ENCODE measurements around the gene CHD3. TPM values are rescaled to one million over a fixed set of nuclear protein-coding genes. Genes with fewer than 3 reads are reported as not detected.

The CHD3 gene
- total RNA-seq, 2 experiments from 2014 or later = 125 to 129 TPM

- Mint-ChIP-seq H3K27ac (no peak overlapping the region), H3K36me3 (ENCODE audit: low read depth) (peaks cover 54% of the 10 kb centered on the region), H3K4me3 (no peak overlapping the region), H3K9me3 (ENCODE audit: insufficient read depth) (no peaks in the 10 kb centered on the region), H3K27me3 (ENCODE audit: low read depth) (no peaks in the 10 kb centered on the region), H3K4me1 (ENCODE audit: low read depth) (peaks cover 25% of the 10 kb centered on the region)
- ATAC-seq (no peak), DNase-seq (no peak)
- CTCF ChIA-PET = interaction anchor here (0.7 to 11.0 kb wide), 3 partner anchors 75 to 226 kb away, joined by 3 to 237 read pairs (median 3); no protein-coding TSS in a partner anchor
- POLR2A ChIA-PET = interaction anchor here (0.6 kb wide), 1 partner anchor 95 kb away, joined by 3 read pairs; no protein-coding TSS in a partner anchor
Measured at GRCh38 chr17:7910711-7911110, 22.1 kb downstream of the CHD3 start.

GRCh38 chr17:7911116-7911515, 22.5 kb downstream of the CHD3 start:
- CTCF ChIA-PET = interaction anchor here (1.5 to 11.0 kb wide), 5 partner anchors 11 to 77 kb away, joined by 3 to 237 read pairs (median 9); no protein-coding TSS in a partner anchor
- no peaks in the 10 kb centered on the region for H3K9me3 Mint-ChIP-seq (ENCODE audit: insufficient read depth)
- H3K4me3 Mint-ChIP-seq = no peak overlapping the region
- DNase-seq (no peak), ATAC-seq (no peak)
- H3K4me1 Mint-ChIP-seq (ENCODE audit: low read depth) = peaks cover 25% of the 10 kb centered on the region
- no peak overlapping the region for H3K27ac Mint-ChIP-seq
- POLR2A ChIA-PET = no interaction called here
- H3K36me3 Mint-ChIP-seq (ENCODE audit: low read depth) = peaks cover 52% of the 10 kb centered on the region
- no peaks in the 10 kb centered on the region for H3K27me3 Mint-ChIP-seq (ENCODE audit: low read depth)

GRCh38 chr17:7912927-7913524, 24.4 kb downstream of the CHD3 start:
- ATAC-seq (peak; percentile 24), DNase-seq (peak; percentile 71)
- Mint-ChIP-seq H3K4me1 (ENCODE audit: low read depth) (peaks cover 35% of the 10 kb centered on the region), H3K4me3 (no peak overlapping the region), H3K9me3 (ENCODE audit: insufficient read depth) (no peaks in the 10 kb centered on the region), H3K36me3 (ENCODE audit: low read depth) (peaks cover 40% of the 10 kb centered on the region), H3K27ac (peak overlapping the region; percentile 71), H3K27me3 (ENCODE audit: low read depth) (no peaks in the 10 kb centered on the region)
- CTCF ChIA-PET = interaction anchor here (0.6 to 11.0 kb wide), 23 partner anchors 9 to 147 kb away, joined by 3 to 237 read pairs (median 5); partner anchors contain the start of genes CNTROB and TRAPPC1
- POLR2A ChIA-PET = interaction anchor here (0.6 to 1.5 kb wide), 3 partner anchors 77 to 225 kb away, joined by 3 to 9 read pairs (median 5); partner anchors contain the start of gene TP53

DNA sequence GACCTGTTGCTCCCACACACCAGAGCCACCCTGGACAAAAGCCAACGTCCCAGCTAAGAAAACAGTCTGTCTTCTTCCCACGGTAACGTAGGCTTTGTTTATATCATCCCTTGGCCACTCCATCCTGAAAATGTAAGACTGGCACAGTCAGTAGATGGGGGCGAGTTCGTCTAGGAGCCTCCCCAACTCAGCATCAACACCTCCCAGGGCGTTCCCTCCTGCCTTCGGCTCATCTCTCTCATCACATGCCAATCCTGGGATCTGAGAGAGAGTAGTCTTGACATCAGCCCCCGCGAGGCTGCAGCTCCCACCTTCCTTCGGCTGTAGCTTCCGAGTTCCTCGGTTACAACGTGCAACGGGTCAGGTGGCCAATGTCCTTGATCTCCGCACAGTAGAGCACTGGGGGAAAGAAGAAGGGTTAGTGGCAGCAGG, 26.6 kb downstream of the CHD3 start:
- peak; percentile 57 for ATAC-seq
- Mint-ChIP-seq H3K27ac (peak overlapping the region; percentile 95), H3K4me1 (ENCODE audit: low read depth) (peaks cover 35% of the 10 kb centered on the region), H3K27me3 (ENCODE audit: low read depth) (no peaks in the 10 kb centered on the region), H3K36me3 (ENCODE audit: low read depth) (peaks cover 22% of the 10 kb centered on the region), H3K4me3 (peak overlapping the region; percentile 85), H3K9me3 (ENCODE audit: insufficient read depth) (no peaks in the 10 kb centered on the region)
- POLR2A ChIA-PET = interaction anchor here (1.3 to 6.0 kb wide), 5 partner anchors 12 to 70 kb away, joined by 3 to 44 read pairs (median 4); partner anchors contain the start of genes CNTROB and TRAPPC1
- CTCF ChIA-PET = interaction anchor here (0.7 to 11.0 kb wide), 13 partner anchors 11 to 164 kb away, joined by 3 to 237 read pairs (median 6); partner anchors contain the start of genes CNTROB, KCNAB3, NAA38 and TRAPPC1
- DNase-seq = no peak

GRCh38 chr17:7915611-7916384, 27.2 kb downstream of the CHD3 start, which contains the start of gene RNF227:
TSS of gene RNF227 (minus strand) at chr17:7916289. CDS start at chr17:7916195, 94 bp downstream.
- no peaks in the 10 kb centered on the region for H3K9me3 Mint-ChIP-seq (ENCODE audit: insufficient read depth)
- DNase-seq (peak; percentile 89), ATAC-seq (peak; percentile 85)
- H3K27me3 Mint-ChIP-seq (ENCODE audit: low read depth) = no peaks in the 10 kb centered on the region
- H3K4me1 Mint-ChIP-seq (ENCODE audit: low read depth) = peaks cover 35% of the 10 kb centered on the region
- ChIA-PET CTCF (interaction anchor here (0.7 to 11.0 kb wide), 17 partner anchors 11 to 228 kb away, joined by 3 to 237 read pairs (median 6); partner anchors contain the start of genes CNTROB, KCNAB3, NAA38 and TP53), POLR2A (interaction anchor here (0.7 to 6.0 kb wide), 9 partner anchors 11 to 74 kb away, joined by 3 to 44 read pairs (median 4); partner anchors contain the start of genes CNTROB and TRAPPC1)
- peak within 1 kb of the TSS; percentile 85 for H3K4me3 Mint-ChIP-seq
- H3K36me3 Mint-ChIP-seq (ENCODE audit: low read depth) = peaks cover 17% of the 10 kb centered on the region
- peak within 1 kb of the TSS; percentile 95 for H3K27ac Mint-ChIP-seq

DNA sequence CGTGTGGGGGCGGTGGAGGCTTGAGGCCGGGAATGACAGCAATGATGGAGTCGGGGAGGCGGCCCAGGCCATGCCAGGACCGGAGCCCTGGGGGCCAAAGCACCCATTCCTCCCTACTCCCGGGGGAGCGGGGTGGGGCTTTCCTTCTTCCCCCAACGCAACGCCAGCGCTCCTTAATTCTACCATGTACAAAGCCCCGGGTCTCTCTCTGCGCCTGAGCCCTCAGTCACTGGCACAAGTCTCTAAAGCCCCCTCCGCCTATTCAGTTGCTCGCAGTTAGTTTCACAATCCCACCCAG, 27.7 kb downstream of the CHD3 start:
- H3K4me3 Mint-ChIP-seq = peak overlapping the region; percentile 85
- no peaks in the 10 kb centered on the region for H3K27me3 Mint-ChIP-seq (ENCODE audit: low read depth)
- no peaks in the 10 kb centered on the region for H3K9me3 Mint-ChIP-seq (ENCODE audit: insufficient read depth)
- POLR2A ChIA-PET = interaction anchor here (0.7 to 6.0 kb wide), 8 partner anchors 10 to 73 kb away, joined by 3 to 44 read pairs (median 4); partner anchors contain the start of genes CNTROB and TRAPPC1
- peaks cover 35% of the 10 kb centered on the region for H3K4me1 Mint-ChIP-seq (ENCODE audit: low read depth)
- CTCF ChIA-PET = interaction anchor here (0.7 to 11.0 kb wide), 16 partner anchors 10 to 228 kb away, joined by 3 to 237 read pairs (median 6); partner anchors contain the start of genes CNTROB, KCNAB3, NAA38 and TP53
- DNase-seq (no peak), ATAC-seq (no peak)
- H3K27ac Mint-ChIP-seq = peak overlapping the region; percentile 83
- peaks cover 12% of the 10 kb centered on the region for H3K36me3 Mint-ChIP-seq (ENCODE audit: low read depth)

- H3K27me3 Mint-ChIP-seq (ENCODE audit: low read depth) = no peaks in the 10 kb centered on the region
- ATAC-seq = no peak
- no peaks in the 10 kb centered on the region for H3K9me3 Mint-ChIP-seq (ENCODE audit: insufficient read depth)
- ChIA-PET POLR2A (interaction anchor here (1.4 to 6.0 kb wide), 2 partner anchors 10 to 15 kb away, joined by 4 to 44 read pairs; partner anchors contain the start of genes CNTROB and TRAPPC1), CTCF (interaction anchor here (0.7 to 11.0 kb wide), 11 partner anchors 10 to 229 kb away, joined by 3 to 237 read pairs (median 7); partner anchors contain the start of genes CNTROB, KCNAB3, TP53 and TRAPPC1)
- no peak for DNase-seq
- H3K4me1 Mint-ChIP-seq (ENCODE audit: low read depth) = peaks cover 36% of the 10 kb centered on the region
- H3K4me3 Mint-ChIP-seq = peak overlapping the region; percentile 85
- peak overlapping the region; percentile 83 for H3K27ac Mint-ChIP-seq
- H3K36me3 Mint-ChIP-seq (ENCODE audit: low read depth) = peaks cover 9% of the 10 kb centered on the region
Measured at GRCh38 chr17:7916808-7917207, 28.2 kb downstream of the CHD3 start.

- ChIA-PET POLR2A (interaction anchor here (1.2 to 3.1 kb wide), 2 partner anchors 10 to 18 kb away, joined by 4 to 23 read pairs; partner anchors contain the start of genes CNTROB and TRAPPC1), CTCF (interaction anchor here (0.9 to 2.5 kb wide), 7 partner anchors 10 to 97 kb away, joined by 3 to 16 read pairs (median 5); partner anchors contain the start of gene NAA38)
- Mint-ChIP-seq H3K9me3 (ENCODE audit: insufficient read depth) (no peaks in the 10 kb centered on the region), H3K27me3 (ENCODE audit: low read depth) (no peaks in the 10 kb centered on the region), H3K4me3 (peak overlapping the region; percentile 54), H3K4me1 (ENCODE audit: low read depth) (peaks cover 25% of the 10 kb centered on the region), H3K36me3 (ENCODE audit: low read depth) (peaks cover 2% of the 10 kb centered on the region), H3K27ac (peak overlapping the region; percentile 74)
- ATAC-seq (peak; percentile 45), DNase-seq (no peak)
Measured at GRCh38 chr17:7922269-7922844, 33.8 kb downstream of the CHD3 start.

GRCh38 chr17:7922845-7923628, 34.4 kb downstream of the CHD3 start:
- DNase-seq = peak; percentile 88
- CTCF ChIA-PET = interaction anchor here (1.2 to 2.5 kb wide), 6 partner anchors 10 to 67 kb away, joined by 4 to 16 read pairs (median 6); partner anchors contain the start of gene NAA38
- H3K4me1 Mint-ChIP-seq (ENCODE audit: low read depth) = peaks cover 25% of the 10 kb centered on the region
- ATAC-seq = peak; percentile 97
- H3K27me3 Mint-ChIP-seq (ENCODE audit: low read depth) = no peaks in the 10 kb centered on the region
- H3K27ac Mint-ChIP-seq = peak overlapping the region; percentile 74
- peak overlapping the region; percentile 54 for H3K4me3 Mint-ChIP-seq
- POLR2A ChIA-PET = interaction anchor here (1.2 to 3.1 kb wide), 2 partner anchors 9 to 17 kb away, joined by 4 to 23 read pairs; partner anchors contain the start of genes CNTROB and TRAPPC1
- peaks cover 4% of the 10 kb centered on the region for H3K36me3 Mint-ChIP-seq (ENCODE audit: low read depth)
- no peaks in the 10 kb centered on the region for H3K9me3 Mint-ChIP-seq (ENCODE audit: insufficient read depth)

GRCh38 chr17:7927596-7927995, 39.0 kb downstream of the CHD3 start:
- H3K27ac Mint-ChIP-seq = no peak overlapping the region
- CTCF ChIA-PET = interaction anchor here (2.2 to 2.6 kb wide), 2 partner anchors 11 to 62 kb away, joined by 10 to 16 read pairs; partner anchors contain the start of gene RNF227

More at GRCh38 chr17:7927596-7927995, 39.0 kb downstream of the CHD3 start:
- POLR2A ChIA-PET = interaction anchor here (1.4 kb wide), 1 partner anchor 12 kb away, joined by 4 read pairs; the partner anchor contains the start of gene RNF227
- Mint-ChIP-seq H3K4me3 (no peak overlapping the region), H3K4me1 (ENCODE audit: low read depth) (peaks cover 38% of the 10 kb centered on the region), H3K36me3 (ENCODE audit: low read depth) (peaks cover 12% of the 10 kb centered on the region), H3K27me3 (ENCODE audit: low read depth) (no peaks in the 10 kb centered on the region), H3K9me3 (ENCODE audit: insufficient read depth) (no peaks in the 10 kb centered on the region)
- DNase-seq (no peak), ATAC-seq (no peak)

All from activated CD8-positive, alpha-beta T cell treated with anti-CD3 and anti-CD28 coated beads, Interleukin-2, amount 10 ng/mL, durations not matched to agents 7 days and 5 days (primary cell).